Dermis blood vessel endothelial cell (primary cell): ENCODE measurements around the gene HBEGF. TPM values are rescaled to one million over a fixed set of nuclear protein-coding genes. Genes with fewer than 3 reads are reported as not detected.
"Not testable (repeated sequence)": the region's sequence is repeated elsewhere in the genome, so short reads cannot be mapped to it uniquely, and the experiment has no call there.

Source experiments
- DNase-seq: peaks from one replicate; pipeline ENCODE4 v3.0.0; 2010
- total RNA-seq: library from RNA; depleted of rRNA; stranded (reverse); fragments of >200 nt; gene quantifications from 2 replicates; pipeline ENCODE4 v1.2.3, GENCODE V29; 2014

Gene HBEGF
- total RNA-seq, 1 donor from 2014 or later = 30.6 TPM

DNA sequence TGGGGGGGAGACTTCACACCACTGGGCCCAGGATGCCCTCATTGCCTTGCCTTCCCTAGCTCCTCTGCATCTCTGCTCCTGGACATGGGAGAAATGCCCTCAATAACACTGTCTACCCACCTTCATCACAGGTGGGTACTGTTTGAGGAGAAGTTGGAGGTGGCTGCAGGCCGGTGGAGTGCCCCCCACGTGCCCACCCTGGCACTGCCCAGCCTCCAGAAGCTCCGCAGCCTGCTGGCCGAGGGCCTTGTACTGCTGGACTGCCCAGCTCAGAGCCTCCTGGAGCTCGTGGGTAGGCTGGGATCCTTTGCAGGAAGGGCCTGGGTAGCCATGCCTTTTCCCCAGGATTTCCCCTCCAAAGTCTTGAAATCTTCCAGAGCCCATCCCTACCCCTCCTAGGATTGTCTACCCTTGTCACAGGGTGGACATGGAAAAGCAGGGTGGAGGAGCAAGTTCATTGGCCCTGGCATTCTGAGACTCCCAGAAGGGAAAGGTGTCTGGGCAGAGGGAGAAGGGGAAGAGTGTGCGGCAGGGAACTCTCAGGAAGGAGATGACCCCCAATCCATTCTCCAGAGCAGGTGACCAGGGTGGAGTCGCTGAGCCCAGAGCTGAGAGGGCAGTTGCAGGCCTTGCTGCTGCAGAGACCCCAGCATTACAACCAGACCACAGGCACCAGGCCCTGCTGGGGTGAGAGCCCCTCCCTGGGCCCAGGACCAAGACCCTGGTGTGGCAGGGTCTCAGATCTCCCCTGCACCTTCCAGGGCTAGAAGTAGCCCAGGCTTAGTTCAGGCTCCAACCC, 14.5 kb upstream of the HBEGF start:
- no peak for DNase-seq

DNA sequence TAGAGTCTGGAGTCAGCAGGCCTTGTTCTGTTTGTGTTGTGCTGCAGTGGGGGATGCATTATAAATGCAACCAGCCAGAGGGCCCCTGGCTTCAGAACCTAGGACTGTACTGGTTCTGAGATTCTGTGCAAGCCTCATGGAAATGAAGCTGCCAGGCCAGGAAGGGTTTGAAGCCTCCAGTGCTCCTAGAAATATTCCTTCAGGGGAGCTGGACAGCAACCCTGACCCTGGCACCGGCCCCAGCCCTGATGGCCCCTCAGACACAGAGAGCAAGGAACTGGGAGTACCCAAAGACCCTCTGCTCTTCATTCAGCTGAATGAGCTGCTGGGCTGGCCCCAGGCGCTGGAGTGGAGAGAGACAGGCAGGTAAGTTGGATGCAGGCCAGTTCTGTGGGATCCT, 13.7 kb upstream of the HBEGF start, which contains the start of gene SLC4A9:
Gene SLC4A9, plus strand, starts transcription at position 94 of the 400 bp plus-strand sequence. Its CDS starts 43 bp downstream, at position 137.
- DNase-seq = no peak

DNA sequence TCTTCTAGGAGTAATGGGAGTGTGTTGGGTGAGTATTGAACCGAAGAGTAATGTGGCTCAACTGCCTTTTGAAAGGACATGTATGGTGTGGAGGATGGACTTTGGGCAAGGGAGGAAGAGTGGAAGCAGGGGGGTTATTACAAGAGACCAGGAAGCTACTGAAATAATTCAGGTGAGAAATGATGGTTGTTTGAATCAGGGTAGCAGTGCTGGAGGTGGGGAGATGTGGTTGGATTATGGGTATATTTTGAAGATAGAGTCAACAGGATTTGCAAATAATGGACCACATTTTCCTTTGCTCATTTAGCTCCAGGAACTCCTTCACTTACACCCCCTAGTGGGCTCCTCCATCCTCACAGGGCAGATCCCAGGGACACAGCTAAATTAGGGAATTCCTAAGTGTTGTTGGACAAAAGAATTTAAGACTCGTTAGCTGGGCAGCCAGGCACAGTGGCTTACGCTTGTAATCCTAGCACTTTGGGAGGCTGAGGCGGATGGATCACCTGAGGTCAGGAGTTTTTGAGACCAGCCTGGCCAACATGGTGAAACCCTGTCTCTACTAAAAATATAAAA, 12.4 kb upstream of the HBEGF start:
- peak; percentile 71 for DNase-seq

DNA sequence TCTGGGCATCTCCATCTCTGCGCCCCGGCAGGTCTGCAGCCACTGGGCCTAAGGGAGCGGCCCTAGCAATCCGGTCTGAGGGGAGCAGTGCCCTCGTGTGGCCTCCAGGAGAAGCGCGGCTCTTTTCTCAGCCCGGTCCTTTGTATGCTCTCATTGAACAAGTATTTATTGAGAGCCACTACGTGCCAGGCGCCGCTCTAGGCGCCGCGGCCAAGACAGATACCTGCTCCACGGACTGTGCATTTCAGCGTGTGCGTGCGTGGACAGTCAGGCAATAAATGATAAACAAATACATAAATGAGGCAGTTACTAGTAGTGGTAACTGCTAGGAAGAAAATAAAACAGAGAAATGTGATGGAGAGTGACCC, 11.3 kb upstream of the HBEGF start:
- DNase-seq = peak; percentile 92

DNA sequence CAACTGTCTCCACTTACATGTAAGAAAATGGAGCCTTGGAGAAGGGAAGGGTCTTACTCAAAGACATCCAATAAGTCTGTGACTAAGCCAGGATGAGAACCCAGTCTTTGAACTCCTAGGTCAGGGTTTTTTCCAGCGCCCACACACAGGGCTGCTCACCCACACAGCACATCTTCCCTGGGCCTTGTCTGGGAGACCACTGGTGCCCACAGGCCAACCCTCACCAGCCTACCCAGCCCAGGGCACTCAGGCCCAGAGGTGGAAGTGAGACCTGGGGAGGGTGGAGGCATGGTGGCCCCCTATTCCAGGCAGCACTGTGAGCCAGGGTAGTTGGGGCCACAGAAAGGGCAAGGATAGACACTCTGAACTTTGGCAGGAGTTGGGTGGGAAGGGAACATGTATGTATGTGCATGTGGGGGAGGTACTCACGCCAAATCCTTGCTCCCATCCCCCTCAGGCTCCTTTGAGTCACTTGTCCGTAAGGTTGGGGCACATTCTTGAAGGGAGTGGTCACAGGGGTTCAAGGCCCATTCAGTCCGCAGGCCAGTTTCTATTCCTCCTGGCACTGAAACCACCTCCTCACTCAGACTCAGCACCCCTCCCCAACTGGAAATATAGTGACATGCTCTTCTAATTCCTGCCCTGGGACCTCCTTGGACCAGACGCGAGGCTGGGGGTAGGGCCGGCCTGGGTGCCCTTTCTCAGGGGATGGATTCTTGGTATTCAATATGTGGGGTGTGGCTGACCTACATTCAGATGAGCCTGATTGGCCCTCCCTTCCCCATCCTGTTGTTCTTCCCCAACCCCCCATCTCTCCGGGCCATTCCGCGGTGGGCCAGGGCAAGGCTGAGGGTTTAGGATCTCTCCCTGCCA, 10.7 kb upstream of the HBEGF start:
- DNase-seq = no peak

DNA sequence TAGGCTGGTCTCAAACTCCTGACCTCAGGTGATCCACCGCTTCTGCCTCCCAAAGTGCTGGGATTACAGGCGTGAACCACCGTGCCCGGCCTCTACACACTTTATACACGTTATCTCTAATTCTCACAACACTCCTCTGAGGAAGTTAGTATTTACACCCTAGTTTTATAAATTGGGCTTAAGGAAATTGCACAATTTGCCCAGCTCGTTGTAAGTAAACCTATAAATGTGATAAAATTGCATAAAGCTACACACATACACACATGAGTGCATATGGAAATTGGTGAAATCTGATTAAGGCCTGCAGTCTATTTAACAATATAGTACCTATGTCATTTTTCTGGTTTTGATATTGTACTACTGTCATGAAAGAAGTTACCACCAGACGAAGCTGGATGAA, 9.1 kb upstream of the HBEGF start:
- DNase-seq = no peak

DNA sequence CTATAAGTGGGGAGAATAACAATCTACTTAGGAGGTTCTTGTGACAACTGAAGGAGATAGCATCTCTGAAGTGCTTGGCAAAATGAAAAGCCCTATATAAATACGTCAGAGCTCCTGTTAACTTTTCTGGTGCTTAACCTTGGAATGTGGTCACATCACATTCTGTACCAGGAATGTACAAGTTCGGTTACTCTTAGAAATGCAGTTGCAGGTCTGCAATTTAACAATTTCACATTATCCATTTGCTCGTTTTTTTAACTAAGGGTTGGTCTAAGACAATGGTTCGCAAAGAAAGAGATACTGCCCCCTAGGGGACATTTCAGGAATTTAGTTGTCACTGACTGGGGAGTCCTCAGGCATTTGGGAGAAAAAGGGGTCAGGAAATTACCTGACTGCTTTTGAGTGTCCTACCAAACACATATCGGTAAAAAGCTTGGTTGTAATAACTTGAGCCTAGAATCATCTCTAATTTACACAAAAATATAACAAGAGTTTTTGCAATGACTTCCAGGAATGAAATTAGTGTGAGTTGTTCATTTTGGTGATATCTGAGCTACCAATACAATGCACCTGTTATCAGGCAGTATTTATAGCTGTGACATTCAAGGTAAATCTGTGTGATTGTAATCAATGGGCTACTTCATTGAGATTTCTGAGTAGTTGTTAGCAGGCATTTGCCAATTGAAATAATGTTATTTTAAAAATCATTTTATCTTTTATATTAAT, 5.4 kb upstream of the HBEGF start:
- peak; percentile 87 for DNase-seq

DNA sequence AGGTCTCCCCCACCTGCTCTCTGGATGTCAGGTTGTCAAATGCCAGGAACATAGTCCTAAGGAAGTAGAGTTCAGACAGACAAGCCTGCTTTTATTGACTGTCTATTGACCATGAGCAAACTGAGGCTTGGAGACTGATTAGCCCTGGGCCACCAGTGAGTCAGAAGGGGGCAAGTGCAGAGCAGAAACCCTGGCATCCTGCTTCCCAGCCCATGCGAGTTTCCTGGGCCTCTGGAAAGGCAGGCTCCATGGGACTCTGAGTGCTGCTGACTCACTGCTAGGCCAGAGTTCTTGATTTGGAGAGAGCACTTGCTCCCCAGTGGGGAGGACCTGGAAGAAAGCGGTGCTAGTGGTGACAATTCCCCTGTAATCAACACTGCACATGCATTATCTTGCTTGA, 2.8 kb upstream of the HBEGF start:
- no peak for DNase-seq

DNA sequence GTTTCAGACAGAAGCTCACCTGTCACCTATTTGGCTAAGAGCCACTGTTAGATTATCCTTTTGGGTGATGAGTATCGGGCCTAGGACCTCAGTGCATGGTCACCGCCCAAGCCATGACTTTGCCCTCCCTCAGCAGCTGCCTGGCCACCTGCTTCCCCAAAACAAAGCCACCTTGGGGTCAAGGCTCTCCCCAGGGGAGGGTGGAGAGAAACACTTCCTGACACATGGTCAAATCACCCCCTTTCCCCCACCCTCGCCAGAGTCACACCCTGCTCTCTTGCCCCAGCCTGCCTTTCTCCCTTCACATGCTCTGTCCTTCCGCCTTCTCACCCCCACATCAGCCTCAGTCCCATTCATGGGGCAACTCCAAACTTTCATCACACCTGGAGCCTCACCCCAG, 1.7 kb upstream of the HBEGF start:
- no peak for DNase-seq

DNA sequence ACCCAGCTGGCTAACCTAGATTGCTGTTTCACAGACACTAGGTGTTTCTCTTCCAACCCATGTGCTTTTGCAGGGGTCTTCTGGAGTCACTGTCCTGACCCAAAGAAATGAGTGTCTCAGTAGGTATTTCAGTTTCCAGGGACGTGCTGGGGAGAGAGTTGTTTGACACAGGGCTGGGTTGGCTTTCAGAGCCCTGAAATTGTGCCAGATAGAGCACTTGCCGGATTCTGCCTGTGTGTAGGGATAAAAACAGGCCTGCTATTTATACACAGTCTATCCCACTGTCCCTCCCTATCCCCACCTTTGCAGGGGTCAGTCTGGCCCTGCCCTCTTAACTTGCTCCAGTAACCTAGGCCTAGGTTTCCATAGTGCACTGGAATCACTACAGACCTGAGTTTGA, 957 bp upstream of the HBEGF start:
- no peak for DNase-seq

DNA sequence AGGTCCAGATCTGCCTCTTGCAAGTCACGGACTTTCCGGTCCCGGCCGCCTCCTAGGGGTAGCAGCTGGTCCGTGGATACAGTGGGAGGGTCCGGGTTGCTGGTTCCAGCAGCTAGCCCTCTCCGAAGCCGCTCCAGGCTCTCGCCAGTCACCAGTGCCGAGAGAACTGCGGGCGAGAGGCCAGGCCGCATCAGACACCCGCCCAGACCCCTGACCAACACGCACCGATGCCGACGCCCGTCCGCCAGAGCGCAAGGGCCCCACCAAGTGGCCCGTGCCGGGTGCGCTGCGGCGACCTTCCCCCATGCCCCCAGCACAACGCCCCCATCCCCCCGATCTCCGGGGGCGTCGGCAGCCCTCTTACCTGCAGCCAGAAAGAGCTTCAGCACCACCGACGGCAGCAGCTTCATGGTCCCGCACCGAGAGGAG, 470 bp downstream of the HBEGF start:
- DNase-seq = peak; percentile 86

DNA sequence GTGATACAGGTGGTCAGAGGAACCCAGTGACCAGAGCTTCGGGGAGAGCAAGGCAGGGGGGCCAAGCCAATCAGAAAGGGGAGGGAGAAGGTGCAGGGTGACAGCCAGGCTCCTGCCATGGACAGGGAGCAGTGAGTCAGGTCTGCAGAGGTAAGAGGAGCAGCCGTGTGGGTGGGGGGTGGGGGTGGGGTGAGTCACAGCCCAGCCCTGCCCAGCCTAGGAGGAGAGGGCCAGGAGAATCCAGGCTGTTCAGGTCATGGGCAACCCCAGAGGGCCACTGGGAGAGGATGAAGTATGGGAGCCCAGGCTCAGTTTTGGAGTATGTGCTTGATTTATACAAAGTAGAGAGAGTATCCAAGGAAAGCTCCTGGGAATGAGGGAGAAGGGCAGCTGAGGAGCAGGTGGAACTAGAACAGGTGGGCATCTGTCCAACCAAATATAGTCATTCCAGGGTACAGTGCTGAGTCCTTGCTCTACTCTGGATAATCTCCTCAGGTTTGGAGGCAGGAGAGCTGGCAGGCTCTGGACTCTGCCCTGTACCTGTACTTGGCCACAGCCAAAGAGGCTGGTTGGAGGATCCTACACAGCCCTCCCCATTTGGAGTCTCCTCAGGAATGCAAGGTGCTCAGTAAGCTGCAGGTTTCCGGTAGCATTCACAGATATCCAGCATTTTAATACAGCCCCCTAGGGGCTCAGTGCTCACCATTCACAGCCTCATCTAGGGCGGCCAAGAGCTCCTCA, 1.6 kb downstream of the HBEGF start:
- peak; percentile 54 for DNase-seq

DNA sequence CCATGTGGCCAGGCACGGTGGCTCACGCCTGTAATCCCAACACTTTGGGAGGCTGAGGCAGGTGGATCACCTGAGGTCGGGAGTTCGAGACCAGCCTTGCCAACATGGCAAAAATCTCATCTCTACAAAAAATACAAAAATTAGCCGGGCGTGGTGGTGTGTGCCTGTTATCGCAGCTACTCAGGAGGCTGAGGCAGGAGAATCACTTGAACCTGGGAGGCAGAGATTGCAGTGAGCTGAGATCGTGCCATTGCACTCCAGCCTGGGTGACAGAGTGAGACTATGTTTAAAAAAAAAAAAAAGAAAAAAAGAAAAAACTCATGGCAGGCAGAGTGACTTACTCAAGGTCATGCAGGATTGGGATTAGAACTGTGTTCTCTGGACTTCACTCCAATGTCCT, 2.6 kb downstream of the HBEGF start:
- DNase-seq = not testable (repeated sequence)

DNA sequence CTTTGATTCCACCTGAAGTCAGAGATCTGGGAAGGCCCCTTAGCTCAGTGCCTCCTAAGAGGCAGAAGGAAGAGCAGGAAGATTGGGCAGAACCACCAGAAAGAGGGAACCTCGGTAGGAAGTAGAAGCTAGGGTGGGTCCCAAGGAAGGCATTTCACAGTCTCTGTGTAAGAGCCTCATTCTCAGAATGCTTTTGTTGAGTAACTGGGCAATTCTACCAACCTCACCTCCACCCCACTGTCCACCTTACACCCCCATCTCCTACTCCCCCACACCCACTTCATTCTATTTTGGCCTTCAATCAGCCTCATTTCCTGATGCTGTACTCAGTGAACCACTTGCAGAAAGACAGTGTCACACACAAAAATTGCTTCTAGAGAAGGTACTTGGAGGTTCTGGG, 3.5 kb downstream of the HBEGF start:
- peak; percentile 17 for DNase-seq

DNA sequence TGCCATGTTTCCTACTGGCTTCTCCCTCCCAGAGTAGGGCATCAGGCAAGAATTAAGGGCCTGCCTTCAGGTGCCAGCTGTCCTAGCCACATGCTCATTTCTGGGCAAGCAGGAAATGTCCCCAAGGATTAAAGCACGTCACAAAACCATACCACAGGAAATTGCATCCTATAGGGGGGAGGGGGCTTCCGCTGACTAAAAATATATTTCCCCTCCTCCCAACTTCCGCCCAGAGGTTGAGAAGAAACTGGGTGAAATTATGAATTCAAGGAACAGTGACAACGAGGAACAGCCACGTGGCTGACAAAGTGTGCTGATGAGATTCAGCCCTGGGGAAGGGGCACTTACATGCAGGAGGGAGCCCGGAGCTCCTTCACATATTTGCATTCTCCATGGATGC, 4.1 kb downstream of the HBEGF start:
- peak; percentile 68 for DNase-seq

DNA sequence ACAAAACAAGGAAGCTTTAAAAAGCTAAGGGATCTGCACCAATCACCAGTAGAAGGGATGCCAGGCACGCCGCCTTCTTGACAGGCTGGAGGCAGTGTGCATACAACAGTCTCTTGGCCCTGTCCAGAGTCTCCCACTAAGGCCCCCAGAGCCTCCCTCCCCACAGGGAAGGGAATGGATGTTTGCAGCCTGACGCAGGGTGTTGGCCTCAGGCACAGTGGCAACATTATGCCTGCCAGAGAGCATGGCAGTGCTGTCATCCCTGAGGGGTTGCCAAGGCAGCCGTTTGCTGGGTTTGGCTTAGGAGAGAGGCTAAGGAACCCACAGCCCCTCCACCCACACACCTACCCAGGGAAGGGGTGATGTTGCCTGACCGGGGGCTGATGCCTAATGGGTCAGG, 4.8 kb downstream of the HBEGF start:
- no peak for DNase-seq

DNA sequence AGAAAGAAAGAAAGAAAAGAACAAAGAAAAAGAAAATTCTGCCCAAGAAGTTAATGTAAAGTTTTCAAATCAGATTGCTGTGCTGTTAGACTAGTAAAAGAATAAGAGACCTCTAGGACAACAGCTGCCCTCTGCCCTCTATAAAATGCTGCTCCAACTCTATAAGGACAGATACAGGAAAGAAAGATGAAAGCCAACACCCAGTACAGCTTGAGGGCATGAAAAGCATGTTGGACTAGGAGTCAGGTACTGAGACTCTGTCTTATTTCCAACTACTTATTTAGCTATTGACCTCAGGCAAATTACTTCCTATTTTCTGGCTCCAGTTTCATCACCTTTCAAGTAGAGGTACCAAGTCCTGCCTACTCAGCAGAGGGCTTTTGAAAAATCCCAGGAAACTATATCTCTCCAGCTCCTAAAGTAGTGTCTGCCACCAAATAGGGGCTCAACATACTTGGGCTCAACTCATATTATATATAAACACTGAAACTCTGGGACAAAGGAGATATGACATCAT, 5.7 kb downstream of the HBEGF start:
- DNase-seq = no peak

DNA sequence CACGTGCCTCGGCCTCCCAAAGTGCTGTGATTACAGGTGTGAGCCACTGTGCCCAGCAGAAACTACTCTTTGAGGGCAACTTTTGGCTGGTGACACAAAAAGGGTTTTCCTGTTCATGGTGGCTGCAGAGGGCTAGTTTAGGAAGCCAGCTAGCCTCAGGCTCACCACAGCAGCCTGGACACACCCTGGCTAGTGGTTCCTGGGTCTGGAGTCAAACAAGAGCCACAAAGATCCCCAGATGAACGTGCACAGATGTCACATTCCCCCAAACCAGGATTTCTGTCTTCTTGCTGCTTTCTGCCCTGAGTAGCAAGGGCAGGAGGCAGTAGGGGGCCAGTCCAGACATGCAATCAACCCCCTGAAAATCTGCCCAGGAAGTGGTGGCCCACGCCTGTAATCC, 6.8 kb downstream of the HBEGF start:
- no peak for DNase-seq

DNA sequence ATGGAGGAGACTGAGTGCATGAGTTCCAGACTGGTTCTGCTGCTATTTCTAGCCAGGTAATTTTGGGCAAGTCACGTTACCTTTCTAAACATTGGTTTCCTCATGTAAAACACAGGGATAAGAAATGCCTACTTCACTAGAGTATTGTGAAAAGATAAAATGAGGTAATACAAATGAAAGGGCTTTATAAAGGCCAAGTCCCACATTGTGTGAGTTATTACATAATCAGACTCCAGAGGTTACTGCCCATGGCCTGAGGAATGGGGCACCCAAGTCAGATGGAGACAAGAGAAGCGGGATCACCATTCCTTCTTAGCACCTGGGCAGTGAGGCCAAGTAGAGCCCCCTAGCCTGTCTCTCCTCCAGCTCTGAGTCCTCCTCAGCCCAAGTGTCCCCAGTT, 7.5 kb downstream of the HBEGF start:
- no peak for DNase-seq

DNA sequence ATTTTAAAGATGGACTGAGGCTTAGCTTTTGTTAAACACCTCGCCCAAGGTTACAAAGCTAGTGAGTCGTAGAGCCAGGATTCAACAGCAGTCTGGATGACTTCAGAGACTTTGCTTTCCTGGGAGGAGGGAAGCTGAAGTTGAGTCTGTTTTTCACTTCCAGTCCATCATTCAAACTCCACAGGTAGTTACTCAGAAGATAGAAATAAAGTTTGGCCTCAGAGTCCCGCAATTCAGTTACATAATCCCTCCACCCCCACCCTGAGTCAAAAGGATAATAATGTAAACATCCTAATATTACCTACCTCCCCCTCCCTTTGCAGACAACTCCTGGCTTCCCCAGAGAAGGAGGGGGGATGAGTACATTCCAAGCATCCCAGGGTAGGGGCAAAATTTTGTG, 8.1 kb downstream of the HBEGF start:
- DNase-seq = peak; percentile 19

DNA sequence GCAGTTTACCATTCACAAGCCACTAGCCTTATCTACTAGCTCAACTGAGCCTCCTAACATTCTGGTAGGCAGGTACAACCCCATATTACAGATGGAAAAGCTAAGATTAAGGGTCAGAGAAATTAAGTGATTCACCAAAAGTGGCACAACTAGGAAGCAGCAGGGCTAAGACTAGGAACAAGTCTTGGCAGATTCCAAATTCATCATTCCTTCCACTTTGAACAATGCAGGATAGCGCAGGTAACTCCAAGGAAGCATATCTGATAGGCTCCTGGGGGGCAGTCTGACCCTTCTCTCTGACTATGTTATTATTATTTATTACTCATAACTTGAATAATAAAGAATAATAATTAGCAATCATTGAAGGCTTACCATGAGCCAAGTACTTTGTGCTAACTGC, 8.5 kb downstream of the HBEGF start:
- no peak for DNase-seq

DNA sequence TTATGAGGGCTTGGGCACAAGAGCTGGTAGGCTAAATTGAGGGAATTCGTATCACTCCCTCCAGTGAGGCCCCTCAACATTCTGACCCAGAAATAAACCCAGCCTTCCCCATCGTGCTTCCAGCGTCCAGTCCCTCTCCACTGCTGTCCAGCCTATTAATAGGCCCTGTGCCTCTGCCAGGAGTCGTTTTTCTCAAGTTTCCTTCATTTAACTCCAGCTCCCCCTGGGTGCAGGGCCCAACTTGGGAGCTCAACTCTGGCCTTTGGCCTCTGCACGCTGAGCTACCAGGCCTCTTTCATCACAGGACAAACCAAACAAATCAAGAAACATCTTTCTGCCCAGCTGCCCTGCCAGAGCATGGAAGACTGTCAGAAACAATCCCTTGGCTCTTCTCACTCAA, 10.0 kb downstream of the HBEGF start:
- no peak for DNase-seq
